K562 (cell line): ENCODE data around the gene OARD1. TPM values are rescaled to one million over a fixed set of nuclear protein-coding genes. Genes with fewer than 3 reads are reported as not detected.

Experiments used
- CBFA2T3 ChIP-seq: fragments of 450-650 bp; IDR thresholded peaks from 2 replicates; pipeline ENCODE4 v1.6.1; 2017
- KDM1A ChIP-seq, 2 experiments: fragments of 450-650 bp; IDR thresholded peaks; 2 replicates each; pipeline ENCODE4 v1.6.1; 2016; ENCODE audit warnings: mild to moderate bottlenecking in 2 of 2
- KLF13 ChIP-seq: fragments of 450-650 bp; IDR thresholded peaks from 2 replicates; pipeline ENCODE4 v1.6.1; 2016; ENCODE audit warnings: missing genetic modification characterization, low read depth, mild to moderate bottlenecking, missing compliant biosample characterization, moderate library complexity, borderline replicate concordance
- TAL1 ChIP-seq: fragments of 450-650 bp; IDR thresholded peaks from 2 replicates; pipeline ENCODE4 v1.6.1; 2016; ENCODE audit warnings: mild to moderate bottlenecking
- ZNF384 ChIP-seq: IDR thresholded peaks from 2 replicates; pipeline ENCODE4 v1.6.1; 2012; ENCODE audit warnings: low read depth, low read length, improper control_type of control experiment
- polyA plus RNA-seq, 8 experiments: library from polyadenylated mRNA; depleted of rRNA in 4 of 8; stranded (reverse) in 5 of 8; unstranded in 3 of 8; fragments of >200 nt; fragmentation: Nextera tagmentation in 2 of 8; fragmentation: Illumina TruSeq in 1 of 8; extraction: Ambion mirVana in 2 of 8; extraction: Trizol in 1 of 8; gene quantifications; 2 replicates each; pipeline versions ENCODE4 v1.2.1 to v1.2.3, GENCODE V29; 2011 to 2014; ENCODE audit warnings: inconsistent platforms in 1 of 8, missing spikeins in 1 of 8
- total RNA-seq, 7 experiments: library from RNA; depleted of rRNA in 6 of 7; stranded (reverse); fragments of >200 nt in 6 of 7; fragmentation: Illumina TruSeq in 2 of 7; extraction: Trizol in 2 of 7; gene quantifications; 2 replicates each; pipeline versions ENCODE4 v1.2.1 to v1.2.3, GENCODE V29; 2011 to 2021; ENCODE audit warnings: low replicate concordance in 1 of 7
- TF ChIP-seq, protein P1 (sequence below): fragments of 450-650 bp; IDR thresholded peaks from 2 replicates; pipeline ENCODE4 v1.6.1; 2016; ENCODE audit warnings: mild to moderate bottlenecking, moderate library complexity
- TF ChIP-seq, protein P2 (sequence below): fragments of 200-800 bp; sonication (Bioruptor generic); IDR thresholded peaks from 2 replicates; pipeline ENCODE4 v1.6.1; 2016; ENCODE audit warnings: missing genetic modification characterization, missing compliant biosample characterization
- TF ChIP-seq, protein P3 (sequence below): sonication (generic); formaldehyde crosslinking; IDR thresholded peaks from 2 replicates; pipeline ENCODE4 v1.9.0; 2022; ENCODE audit warnings: mild to moderate bottlenecking, missing genetic modification reagents

The OARD1 gene
- total and polyA plus RNA-seq, 9 of the 15 experiments (the other 6 are each of a cell fraction or from before 2014, with no cell fraction given) = 43.4 to 88.3 (median 61.1) TPM

GRCh38 chr6:41075651-41076626 is 3.8 kb upstream of the OARD1 start (continued):
- TF ChIP-seq, protein P1, sequence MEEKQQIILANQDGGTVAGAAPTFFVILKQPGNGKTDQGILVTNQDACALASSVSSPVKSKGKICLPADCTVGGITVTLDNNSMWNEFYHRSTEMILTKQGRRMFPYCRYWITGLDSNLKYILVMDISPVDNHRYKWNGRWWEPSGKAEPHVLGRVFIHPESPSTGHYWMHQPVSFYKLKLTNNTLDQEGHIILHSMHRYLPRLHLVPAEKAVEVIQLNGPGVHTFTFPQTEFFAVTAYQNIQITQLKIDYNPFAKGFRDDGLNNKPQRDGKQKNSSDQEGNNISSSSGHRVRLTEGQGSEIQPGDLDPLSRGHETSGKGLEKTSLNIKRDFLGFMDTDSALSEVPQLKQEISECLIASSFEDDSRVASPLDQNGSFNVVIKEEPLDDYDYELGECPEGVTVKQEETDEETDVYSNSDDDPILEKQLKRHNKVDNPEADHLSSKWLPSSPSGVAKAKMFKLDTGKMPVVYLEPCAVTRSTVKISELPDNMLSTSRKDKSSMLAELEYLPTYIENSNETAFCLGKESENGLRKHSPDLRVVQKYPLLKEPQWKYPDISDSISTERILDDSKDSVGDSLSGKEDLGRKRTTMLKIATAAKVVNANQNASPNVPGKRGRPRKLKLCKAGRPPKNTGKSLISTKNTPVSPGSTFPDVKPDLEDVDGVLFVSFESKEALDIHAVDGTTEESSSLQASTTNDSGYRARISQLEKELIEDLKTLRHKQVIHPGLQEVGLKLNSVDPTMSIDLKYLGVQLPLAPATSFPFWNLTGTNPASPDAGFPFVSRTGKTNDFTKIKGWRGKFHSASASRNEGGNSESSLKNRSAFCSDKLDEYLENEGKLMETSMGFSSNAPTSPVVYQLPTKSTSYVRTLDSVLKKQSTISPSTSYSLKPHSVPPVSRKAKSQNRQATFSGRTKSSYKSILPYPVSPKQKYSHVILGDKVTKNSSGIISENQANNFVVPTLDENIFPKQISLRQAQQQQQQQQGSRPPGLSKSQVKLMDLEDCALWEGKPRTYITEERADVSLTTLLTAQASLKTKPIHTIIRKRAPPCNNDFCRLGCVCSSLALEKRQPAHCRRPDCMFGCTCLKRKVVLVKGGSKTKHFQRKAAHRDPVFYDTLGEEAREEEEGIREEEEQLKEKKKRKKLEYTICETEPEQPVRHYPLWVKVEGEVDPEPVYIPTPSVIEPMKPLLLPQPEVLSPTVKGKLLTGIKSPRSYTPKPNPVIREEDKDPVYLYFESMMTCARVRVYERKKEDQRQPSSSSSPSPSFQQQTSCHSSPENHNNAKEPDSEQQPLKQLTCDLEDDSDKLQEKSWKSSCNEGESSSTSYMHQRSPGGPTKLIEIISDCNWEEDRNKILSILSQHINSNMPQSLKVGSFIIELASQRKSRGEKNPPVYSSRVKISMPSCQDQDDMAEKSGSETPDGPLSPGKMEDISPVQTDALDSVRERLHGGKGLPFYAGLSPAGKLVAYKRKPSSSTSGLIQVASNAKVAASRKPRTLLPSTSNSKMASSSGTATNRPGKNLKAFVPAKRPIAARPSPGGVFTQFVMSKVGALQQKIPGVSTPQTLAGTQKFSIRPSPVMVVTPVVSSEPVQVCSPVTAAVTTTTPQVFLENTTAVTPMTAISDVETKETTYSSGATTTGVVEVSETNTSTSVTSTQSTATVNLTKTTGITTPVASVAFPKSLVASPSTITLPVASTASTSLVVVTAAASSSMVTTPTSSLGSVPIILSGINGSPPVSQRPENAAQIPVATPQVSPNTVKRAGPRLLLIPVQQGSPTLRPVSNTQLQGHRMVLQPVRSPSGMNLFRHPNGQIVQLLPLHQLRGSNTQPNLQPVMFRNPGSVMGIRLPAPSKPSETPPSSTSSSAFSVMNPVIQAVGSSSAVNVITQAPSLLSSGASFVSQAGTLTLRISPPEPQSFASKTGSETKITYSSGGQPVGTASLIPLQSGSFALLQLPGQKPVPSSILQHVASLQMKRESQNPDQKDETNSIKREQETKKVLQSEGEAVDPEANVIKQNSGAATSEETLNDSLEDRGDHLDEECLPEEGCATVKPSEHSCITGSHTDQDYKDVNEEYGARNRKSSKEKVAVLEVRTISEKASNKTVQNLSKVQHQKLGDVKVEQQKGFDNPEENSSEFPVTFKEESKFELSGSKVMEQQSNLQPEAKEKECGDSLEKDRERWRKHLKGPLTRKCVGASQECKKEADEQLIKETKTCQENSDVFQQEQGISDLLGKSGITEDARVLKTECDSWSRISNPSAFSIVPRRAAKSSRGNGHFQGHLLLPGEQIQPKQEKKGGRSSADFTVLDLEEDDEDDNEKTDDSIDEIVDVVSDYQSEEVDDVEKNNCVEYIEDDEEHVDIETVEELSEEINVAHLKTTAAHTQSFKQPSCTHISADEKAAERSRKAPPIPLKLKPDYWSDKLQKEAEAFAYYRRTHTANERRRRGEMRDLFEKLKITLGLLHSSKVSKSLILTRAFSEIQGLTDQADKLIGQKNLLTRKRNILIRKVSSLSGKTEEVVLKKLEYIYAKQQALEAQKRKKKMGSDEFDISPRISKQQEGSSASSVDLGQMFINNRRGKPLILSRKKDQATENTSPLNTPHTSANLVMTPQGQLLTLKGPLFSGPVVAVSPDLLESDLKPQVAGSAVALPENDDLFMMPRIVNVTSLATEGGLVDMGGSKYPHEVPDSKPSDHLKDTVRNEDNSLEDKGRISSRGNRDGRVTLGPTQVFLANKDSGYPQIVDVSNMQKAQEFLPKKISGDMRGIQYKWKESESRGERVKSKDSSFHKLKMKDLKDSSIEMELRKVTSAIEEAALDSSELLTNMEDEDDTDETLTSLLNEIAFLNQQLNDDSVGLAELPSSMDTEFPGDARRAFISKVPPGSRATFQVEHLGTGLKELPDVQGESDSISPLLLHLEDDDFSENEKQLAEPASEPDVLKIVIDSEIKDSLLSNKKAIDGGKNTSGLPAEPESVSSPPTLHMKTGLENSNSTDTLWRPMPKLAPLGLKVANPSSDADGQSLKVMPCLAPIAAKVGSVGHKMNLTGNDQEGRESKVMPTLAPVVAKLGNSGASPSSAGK = no peak
- TF ChIP-seq CBFA2T3 (peak; percentile 48), KDM1A (IDR thresholded peaks at IDR 0.05) (peak; percentile 19 to 33; a peak in 2 of 4 replicates), ZNF384 (peak; percentile 68; the same call in 1 of the 2 replicates), TAL1 (peak; percentile 26; the same call in 1 of the 2 replicates), KLF13 (tag) (no peak)
- TF ChIP-seq, protein P2, sequence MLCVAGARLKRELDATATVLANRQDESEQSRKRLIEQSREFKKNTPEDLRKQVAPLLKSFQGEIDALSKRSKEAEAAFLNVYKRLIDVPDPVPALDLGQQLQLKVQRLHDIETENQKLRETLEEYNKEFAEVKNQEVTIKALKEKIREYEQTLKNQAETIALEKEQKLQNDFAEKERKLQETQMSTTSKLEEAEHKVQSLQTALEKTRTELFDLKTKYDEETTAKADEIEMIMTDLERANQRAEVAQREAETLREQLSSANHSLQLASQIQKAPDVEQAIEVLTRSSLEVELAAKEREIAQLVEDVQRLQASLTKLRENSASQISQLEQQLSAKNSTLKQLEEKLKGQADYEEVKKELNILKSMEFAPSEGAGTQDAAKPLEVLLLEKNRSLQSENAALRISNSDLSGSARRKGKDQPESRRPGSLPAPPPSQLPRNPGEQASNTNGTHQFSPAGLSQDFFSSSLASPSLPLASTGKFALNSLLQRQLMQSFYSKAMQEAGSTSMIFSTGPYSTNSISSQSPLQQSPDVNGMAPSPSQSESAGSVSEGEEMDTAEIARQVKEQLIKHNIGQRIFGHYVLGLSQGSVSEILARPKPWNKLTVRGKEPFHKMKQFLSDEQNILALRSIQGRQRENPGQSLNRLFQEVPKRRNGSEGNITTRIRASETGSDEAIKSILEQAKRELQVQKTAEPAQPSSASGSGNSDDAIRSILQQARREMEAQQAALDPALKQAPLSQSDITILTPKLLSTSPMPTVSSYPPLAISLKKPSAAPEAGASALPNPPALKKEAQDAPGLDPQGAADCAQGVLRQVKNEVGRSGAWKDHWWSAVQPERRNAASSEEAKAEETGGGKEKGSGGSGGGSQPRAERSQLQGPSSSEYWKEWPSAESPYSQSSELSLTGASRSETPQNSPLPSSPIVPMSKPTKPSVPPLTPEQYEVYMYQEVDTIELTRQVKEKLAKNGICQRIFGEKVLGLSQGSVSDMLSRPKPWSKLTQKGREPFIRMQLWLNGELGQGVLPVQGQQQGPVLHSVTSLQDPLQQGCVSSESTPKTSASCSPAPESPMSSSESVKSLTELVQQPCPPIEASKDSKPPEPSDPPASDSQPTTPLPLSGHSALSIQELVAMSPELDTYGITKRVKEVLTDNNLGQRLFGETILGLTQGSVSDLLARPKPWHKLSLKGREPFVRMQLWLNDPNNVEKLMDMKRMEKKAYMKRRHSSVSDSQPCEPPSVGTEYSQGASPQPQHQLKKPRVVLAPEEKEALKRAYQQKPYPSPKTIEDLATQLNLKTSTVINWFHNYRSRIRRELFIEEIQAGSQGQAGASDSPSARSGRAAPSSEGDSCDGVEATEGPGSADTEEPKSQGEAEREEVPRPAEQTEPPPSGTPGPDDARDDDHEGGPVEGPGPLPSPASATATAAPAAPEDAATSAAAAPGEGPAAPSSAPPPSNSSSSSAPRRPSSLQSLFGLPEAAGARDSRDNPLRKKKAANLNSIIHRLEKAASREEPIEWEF (CRISPR knock-in tag) = no peak
- TF ChIP-seq, protein P3, sequence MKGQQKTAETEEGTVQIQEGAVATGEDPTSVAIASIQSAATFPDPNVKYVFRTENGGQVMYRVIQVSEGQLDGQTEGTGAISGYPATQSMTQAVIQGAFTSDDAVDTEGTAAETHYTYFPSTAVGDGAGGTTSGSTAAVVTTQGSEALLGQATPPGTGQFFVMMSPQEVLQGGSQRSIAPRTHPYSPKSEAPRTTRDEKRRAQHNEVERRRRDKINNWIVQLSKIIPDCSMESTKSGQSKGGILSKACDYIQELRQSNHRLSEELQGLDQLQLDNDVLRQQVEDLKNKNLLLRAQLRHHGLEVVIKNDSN = no peak
